T47D (cell line): ENCODE measurements around the gene ZBTB7C.

Experiments
- DNase-seq, 2 experiments: peaks; one replicate each; pipeline versions ENCODE4 v3.0.0 to v3.0.0-alpha.2; 2011 to 2012; ENCODE audit warnings: low read depth in 1 of 2, low spot score in 1 of 2
- JUND ChIP-seq: IDR thresholded peaks from 2 replicates; pipeline ENCODE4 v1.6.1; 2012; ENCODE audit warnings: low read depth
- in situ Hi-C: cut with HindIII; loops from 2 replicates; pipeline ENCODE4 v1.10.0; 2016; ENCODE audit warnings: low sequenced_read_pairs, low pct_unique_long_range_greater_than_20kb

Gene ZBTB7C

GRCh38 chr18:48163738-48164115 lies 245.5 kb downstream of the ZBTB7C start:
- in situ Hi-C loops = no loop called here
- DNase-seq = no peak
- no peak for TF ChIP-seq JUND

DNA sequence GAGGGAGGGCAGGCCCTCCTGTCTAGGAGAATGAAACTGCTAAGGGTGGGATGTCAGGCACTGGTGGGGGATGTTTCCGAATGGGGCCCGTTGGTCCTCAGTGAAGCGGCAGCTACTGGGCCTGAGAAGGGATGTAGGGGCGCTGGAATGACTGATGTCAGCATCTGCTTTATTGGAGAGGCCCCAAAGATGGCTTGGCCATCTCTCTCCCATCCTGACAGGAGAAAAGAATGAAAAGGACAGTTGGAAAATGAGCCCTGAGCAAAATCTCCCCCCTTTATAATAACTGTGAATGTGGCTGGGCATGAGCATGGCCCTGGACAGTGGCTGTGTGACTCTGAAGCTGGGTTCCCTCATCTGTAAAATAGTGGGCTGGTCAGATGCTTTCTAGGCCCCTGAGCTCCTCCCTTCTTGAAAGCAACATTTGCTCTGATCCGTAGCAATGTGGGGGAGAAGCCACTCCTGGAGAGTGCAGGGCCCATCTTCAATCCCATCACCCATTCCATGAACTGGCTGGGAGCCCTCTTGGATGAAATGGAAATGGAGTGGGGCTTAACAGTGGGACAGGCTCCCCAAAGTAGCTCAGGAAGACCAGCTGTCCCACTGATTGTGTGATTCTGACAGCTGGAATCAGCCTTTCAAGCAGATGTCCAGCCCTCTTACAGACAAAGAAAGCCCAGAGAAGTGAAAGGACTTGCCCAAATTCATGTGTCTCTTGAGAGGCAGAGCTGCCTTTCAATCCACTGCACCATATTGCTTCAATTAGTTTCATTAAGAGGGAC lies 246.0 kb downstream of the ZBTB7C start:
- no peak for DNase-seq
- no peak for TF ChIP-seq JUND
- in situ Hi-C loops = no loop called here

DNA sequence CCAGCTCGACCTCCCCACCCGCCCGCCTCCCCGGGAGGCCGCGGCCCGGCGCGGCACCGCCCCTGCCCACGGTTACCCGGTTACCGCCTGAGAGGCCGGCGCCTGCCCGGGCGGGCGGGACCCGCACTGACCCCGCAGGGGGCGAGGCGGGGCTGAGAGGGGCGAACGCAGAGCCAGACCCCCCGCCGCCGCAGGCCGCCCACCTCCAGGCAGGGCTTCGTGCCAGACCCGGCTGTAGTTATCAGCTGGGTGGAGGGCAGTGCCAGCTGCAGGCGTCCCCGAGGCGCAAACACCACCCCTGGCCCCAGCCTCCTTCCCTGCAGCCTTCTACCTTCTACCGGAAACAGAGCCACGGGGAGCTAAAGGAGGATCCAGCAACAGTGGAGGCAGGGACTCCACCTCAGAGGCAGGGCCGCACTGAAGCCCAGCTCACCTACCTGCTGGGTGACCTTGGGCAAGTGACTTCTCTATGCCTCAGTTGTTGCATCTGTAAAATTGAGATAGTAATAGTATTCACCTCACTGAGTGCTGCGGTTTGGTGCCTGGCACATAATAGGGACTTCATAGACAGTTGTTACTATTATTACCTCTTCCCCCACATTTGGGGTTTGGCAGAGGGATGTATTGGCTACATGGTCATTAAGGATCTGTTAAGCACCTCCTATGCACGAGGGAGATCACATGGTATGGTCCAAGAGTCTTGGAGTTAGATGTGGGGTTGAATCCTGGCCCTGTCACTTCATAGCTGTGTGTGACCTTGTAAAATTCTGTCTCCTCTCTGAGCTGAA lies 247.1 kb downstream of the ZBTB7C start:
- no peak for DNase-seq
- in situ Hi-C loops = no loop called here
- no peak for TF ChIP-seq JUND

DNA sequence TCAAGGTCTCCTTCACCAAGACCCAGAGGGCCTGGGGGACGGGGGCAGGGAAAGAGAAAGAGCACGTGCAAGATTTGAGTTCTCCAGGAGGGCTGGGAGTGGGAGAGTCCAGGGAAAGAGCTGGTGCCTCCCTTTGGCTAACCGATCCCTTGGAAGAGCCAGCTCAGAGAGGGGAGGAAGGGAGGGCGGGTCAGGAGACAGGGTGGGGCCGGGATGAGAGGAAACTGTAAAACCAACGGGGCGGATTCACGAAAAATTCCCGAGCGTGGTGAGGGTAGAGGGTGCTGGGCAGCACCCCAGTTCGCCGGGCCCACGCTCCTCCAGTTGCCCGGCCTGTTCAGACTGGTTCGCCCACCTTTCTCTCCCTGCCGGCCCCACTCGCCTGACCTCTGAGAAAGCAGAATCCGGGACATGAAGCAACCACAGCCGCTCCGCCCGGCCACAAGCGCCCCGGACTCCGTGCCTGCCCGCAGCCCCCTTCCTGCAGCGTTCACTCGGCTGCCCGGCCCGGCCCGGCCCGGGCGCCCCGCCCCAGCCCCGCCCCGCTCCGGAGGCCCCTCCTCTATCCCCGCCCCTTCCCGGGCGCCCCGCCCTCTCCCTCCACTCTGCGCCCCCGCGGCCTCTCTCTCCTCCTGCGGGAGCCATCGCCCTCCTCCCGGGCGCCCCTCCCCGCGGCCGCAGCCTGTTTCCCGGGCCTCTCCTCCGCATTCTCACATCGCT lies 247.8 kb downstream of the ZBTB7C start:
- DNase-seq = peak; percentile 44 to 66
- TF ChIP-seq JUND = no peak
- in situ Hi-C loops = no loop called here

DNA sequence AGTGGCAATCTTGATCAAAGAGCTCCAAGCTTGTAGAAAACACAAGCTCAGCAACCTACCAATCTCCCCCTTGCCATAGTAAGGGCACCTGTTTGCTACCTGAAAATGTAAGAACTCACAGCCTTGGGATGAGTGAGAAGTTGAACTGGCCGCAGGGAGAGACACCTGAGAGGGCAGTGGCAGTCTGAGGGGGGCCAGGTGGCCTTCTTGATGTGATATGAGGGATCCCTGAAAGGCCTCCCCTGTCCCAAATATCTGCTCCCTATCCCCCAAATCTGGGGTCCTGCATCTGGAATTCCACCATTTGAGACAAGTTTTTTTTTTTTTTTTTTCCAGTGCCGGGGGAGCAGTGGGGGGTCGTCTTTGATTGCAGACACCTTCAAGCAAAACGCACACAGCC lies 248.6 kb downstream of the ZBTB7C start:
- no peak for DNase-seq
- TF ChIP-seq JUND = no peak
- in situ Hi-C loops = no loop called here

- TF ChIP-seq JUND = no peak
- no peak for DNase-seq
- in situ Hi-C loops = no loop called here
Measured at GRCh38 chr18:48159816-48160215, 249.4 kb downstream of the ZBTB7C start.

GRCh38 chr18:48158721-48159120 lies 250.5 kb downstream of the ZBTB7C start:
- TF ChIP-seq JUND = no peak
- no peak for DNase-seq
- in situ Hi-C loops = no loop called here

- in situ Hi-C loops = no loop called here
- DNase-seq = peak in 1 of 2 experiments; percentile 62
Measured at GRCh38 chr18:48157956-48158355, 251.2 kb downstream of the ZBTB7C start.

GRCh38 chr18:48155856-48156255 lies 253.3 kb downstream of the ZBTB7C start:
- in situ Hi-C loops = no loop called here
- peak in 1 of 2 experiments; percentile 38 for DNase-seq
- TF ChIP-seq JUND = no peak

More at GRCh38 chr18:48157956-48158355, 251.2 kb downstream of the ZBTB7C start:
- no peak for TF ChIP-seq JUND

- no peak for DNase-seq
- TF ChIP-seq JUND = no peak
- in situ Hi-C loops = no loop called here
Measured at GRCh38 chr18:48154828-48155227, 254.4 kb downstream of the ZBTB7C start.

- in situ Hi-C loops = no loop called here
- peak in 1 of 2 experiments; percentile 34 for DNase-seq
- no peak for TF ChIP-seq JUND
Measured at GRCh38 chr18:48153613-48154481, 255.3 kb downstream of the ZBTB7C start.

- peak in 1 of 2 experiments; percentile 56 for DNase-seq
- in situ Hi-C loops = no loop called here
Measured at GRCh38 chr18:48152549-48152948, 256.6 kb downstream of the ZBTB7C start.

More at GRCh38 chr18:48152549-48152948, 256.6 kb downstream of the ZBTB7C start:
- no peak for TF ChIP-seq JUND
